Measurements from ENCODE around the gene COQ8A.

The COQ8A gene

DNA sequence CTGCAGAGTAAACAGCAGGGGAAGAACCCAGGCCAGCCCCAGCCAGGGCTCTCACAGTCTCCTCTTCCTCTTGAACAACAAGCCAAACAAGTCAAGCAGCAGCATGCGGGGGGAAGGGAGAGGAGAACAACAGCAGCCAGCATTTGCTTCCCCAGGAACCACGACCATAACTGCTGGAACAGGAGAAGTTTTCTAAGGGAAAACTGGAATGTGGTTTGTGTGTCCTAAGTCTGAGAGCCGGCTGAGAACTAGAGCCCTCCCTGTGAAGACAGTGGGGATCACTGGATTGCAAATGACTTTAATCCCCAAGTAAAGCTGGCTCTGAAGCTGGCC, 48.2 kb downstream of the COQ8A start:
- TF ChIP-seq RAD21 (IDR thresholded peaks at IDR 0.05; ENCODE audit: low read depth) (no peak), TEAD4 (IDR thresholded peaks at IDR 0.05) (no peak), EP300 (IDR thresholded peaks at IDR 0.05; ENCODE audit: borderline replicate concordance) (no peak), NFIC (IDR thresholded peaks at IDR 0.05) (no peak), CREB1 (IDR thresholded peaks at IDR 0.05; ENCODE audit: low read depth) (no peak), TAF1 (IDR thresholded peaks at IDR 0.05; ENCODE audit: low read depth) (no peak), ZBTB7A (IDR thresholded peaks at IDR 0.05; ENCODE audit: low read depth) (no peak), CEBPB (IDR thresholded peaks at IDR 0.05) (no peak), FOXM1 (IDR thresholded peaks at IDR 0.05; ENCODE audit: borderline replicate concordance, low read depth) (no peak), YY1 (IDR thresholded peaks at IDR 0.05; ENCODE audit: low read depth) (no peak), EGR1 (IDR thresholded peaks at IDR 0.05) (no peak), TCF12 (IDR thresholded peaks at IDR 0.05; ENCODE audit: low read depth) (no peak)
- TF ChIP-seq, protein P1, sequence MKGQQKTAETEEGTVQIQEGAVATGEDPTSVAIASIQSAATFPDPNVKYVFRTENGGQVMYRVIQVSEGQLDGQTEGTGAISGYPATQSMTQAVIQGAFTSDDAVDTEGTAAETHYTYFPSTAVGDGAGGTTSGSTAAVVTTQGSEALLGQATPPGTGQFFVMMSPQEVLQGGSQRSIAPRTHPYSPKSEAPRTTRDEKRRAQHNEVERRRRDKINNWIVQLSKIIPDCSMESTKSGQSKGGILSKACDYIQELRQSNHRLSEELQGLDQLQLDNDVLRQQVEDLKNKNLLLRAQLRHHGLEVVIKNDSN (IDR thresholded peaks at IDR 0.05) = no peak
- TF ChIP-seq, protein P2, sequence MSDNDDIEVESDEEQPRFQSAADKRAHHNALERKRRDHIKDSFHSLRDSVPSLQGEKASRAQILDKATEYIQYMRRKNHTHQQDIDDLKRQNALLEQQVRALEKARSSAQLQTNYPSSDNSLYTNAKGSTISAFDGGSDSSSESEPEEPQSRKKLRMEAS (IDR thresholded peaks at IDR 0.05) = no peak
- TF ChIP-seq, protein P3, sequence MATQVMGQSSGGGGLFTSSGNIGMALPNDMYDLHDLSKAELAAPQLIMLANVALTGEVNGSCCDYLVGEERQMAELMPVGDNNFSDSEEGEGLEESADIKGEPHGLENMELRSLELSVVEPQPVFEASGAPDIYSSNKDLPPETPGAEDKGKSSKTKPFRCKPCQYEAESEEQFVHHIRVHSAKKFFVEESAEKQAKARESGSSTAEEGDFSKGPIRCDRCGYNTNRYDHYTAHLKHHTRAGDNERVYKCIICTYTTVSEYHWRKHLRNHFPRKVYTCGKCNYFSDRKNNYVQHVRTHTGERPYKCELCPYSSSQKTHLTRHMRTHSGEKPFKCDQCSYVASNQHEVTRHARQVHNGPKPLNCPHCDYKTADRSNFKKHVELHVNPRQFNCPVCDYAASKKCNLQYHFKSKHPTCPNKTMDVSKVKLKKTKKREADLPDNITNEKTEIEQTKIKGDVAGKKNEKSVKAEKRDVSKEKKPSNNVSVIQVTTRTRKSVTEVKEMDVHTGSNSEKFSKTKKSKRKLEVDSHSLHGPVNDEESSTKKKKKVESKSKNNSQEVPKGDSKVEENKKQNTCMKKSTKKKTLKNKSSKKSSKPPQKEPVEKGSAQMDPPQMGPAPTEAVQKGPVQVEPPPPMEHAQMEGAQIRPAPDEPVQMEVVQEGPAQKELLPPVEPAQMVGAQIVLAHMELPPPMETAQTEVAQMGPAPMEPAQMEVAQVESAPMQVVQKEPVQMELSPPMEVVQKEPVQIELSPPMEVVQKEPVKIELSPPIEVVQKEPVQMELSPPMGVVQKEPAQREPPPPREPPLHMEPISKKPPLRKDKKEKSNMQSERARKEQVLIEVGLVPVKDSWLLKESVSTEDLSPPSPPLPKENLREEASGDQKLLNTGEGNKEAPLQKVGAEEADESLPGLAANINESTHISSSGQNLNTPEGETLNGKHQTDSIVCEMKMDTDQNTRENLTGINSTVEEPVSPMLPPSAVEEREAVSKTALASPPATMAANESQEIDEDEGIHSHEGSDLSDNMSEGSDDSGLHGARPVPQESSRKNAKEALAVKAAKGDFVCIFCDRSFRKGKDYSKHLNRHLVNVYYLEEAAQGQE (IDR thresholded peaks at IDR 0.05; ENCODE audit: low read depth) = no peak

DNA sequence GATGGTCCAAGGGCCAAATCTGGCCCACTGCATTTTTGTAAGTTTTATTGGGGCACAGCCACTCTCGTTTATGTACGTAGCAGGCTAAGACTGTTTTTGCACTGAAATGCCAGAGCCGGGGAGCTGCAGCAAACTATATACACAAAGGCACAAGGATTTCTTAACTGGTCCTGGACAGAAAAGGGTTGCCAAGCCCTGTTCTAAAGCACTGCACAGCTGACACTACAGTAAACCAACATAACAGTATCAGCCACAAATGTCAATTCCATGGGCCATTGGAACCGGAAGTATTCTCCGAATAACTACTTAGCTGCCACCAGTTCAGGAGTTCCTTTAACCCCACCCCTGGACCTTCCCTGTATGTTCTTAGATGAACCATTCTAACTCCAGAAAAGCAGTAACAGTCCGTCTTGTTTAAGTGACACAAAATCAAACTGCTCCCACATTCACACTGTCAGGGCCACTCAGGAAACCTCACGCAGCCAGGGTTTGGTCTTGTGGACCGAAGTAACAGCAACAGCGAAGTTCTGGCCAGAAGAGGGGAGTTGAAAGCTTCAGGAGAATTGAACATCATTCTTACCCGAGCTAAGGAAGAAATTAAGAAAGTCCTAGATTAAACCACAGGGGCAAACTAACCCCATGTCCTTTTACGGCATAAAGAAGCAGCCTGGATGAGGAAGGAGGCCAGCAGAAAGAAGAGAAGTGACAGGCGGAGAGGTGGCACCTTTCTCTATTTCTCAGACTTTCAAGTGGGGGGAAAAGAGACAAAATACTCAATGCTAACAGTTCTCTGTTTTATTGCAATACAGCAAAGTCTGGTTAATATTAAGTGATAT, 49.2 kb downstream of the COQ8A start:
- no peak for TF ChIP-seq NFIC (IDR thresholded peaks at IDR 0.05)
- TF ChIP-seq TCF12 (IDR thresholded peaks at IDR 0.05; ENCODE audit: low read depth) = no peak
- TF ChIP-seq FOXM1 (IDR thresholded peaks at IDR 0.05; ENCODE audit: borderline replicate concordance, low read depth) = no peak
- TF ChIP-seq TAF1 (IDR thresholded peaks at IDR 0.05; ENCODE audit: low read depth) = no peak
- no peak for TF ChIP-seq YY1 (IDR thresholded peaks at IDR 0.05; ENCODE audit: low read depth)

GRCh38 chr1:226990133-226990716, 50.1 kb downstream of the COQ8A start:
- no peak for TF ChIP-seq EGR1 (IDR thresholded peaks at IDR 0.05)
- TF ChIP-seq, protein P2 (IDR thresholded peaks at IDR 0.05) = no peak

- TF ChIP-seq EGR1 (IDR thresholded peaks at IDR 0.05) (no peak), CEBPB (IDR thresholded peaks at IDR 0.05) (no peak), ZBTB7A (IDR thresholded peaks at IDR 0.05; ENCODE audit: low read depth) (no peak), CREB1 (IDR thresholded peaks at IDR 0.05; ENCODE audit: low read depth) (no peak), TEAD4 (IDR thresholded peaks at IDR 0.05) (no peak), FOXM1 (IDR thresholded peaks at IDR 0.05; ENCODE audit: borderline replicate concordance, low read depth) (no peak), TAF1 (IDR thresholded peaks at IDR 0.05; ENCODE audit: low read depth) (no peak), NFIC (IDR thresholded peaks at IDR 0.05) (no peak), YY1 (IDR thresholded peaks at IDR 0.05; ENCODE audit: low read depth) (no peak)
- TF ChIP-seq, protein P3 (IDR thresholded peaks at IDR 0.05; ENCODE audit: low read depth) = no peak
- TF ChIP-seq, protein P1 (IDR thresholded peaks at IDR 0.05) = no peak
Measured at GRCh38 chr1:226991920-226992319, 51.8 kb downstream of the COQ8A start.

DNA sequence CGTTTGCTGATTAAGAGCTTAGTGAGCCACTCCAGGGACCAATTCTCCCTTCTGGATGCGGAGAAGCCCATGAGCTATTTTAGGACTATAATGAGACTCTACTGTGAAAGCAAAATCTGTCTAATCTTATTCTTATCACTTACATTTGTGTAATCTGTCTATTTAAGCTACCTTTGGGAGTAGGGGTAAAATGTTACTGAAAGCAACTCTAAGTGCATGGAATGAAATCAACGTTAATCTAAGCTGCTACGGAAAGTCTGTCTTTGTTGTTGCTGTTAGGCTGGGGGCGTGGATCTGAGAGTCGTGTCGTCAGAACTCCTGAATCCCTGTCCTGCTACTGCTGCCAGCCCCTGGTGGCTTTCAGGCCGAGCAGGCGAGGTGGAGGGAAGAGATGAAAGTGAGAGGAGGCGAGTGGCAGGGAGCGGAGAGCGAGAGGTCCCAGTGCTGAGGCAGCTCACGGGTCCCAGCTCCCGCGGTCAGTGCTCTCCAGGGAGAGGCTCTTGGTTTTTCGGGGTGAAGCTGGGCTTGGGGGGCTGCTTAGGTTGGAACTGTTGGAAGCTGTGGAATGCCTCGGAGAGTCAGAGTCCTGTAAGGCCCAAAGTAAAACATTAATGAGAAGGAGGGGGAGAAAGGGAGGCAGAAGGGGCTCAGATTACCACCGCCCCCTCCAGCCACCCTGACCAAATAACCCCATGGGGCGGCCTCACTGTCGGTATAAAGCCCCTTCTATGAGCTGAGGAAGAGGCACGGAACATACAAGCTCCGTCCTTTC, 53.9 kb downstream of the COQ8A start:
- TF ChIP-seq CREB1 (IDR thresholded peaks at IDR 0.05; ENCODE audit: low read depth) = no peak
- TF ChIP-seq, protein P2 (IDR thresholded peaks at IDR 0.05) = no peak
- no peak for TF ChIP-seq NFIC (IDR thresholded peaks at IDR 0.05)
- TF ChIP-seq RAD21 (IDR thresholded peaks at IDR 0.05; ENCODE audit: low read depth) = no peak
- no peak for TF ChIP-seq CEBPB (IDR thresholded peaks at IDR 0.05)
- TF ChIP-seq, protein P3 (IDR thresholded peaks at IDR 0.05; ENCODE audit: low read depth) = no peak
- no peak for TF ChIP-seq ZBTB7A (IDR thresholded peaks at IDR 0.05; ENCODE audit: low read depth)
- TF ChIP-seq, protein P1 (IDR thresholded peaks at IDR 0.05) = no peak
- TF ChIP-seq TAF1 (IDR thresholded peaks at IDR 0.05; ENCODE audit: low read depth) = no peak
- no peak for TF ChIP-seq TEAD4 (IDR thresholded peaks at IDR 0.05)

All from Ishikawa (cell line).